NCI-H1105 (cell line): Measurements from ENCODE around the gene BHLHE41.

Experiments used
- DNase-seq: peaks from one replicate; lab custom pipeline; 2025; lab: John Stamatoyannopoulos, UW

Gene BHLHE41

GRCh38 chr12:26124446-26125399, at the start of gene BHLHE41:
TSS of gene BHLHE41 (minus strand) at chr12:26125037. CDS start at chr12:26124779, 258 bp downstream.
- peak; percentile 46 for DNase-seq

GRCh38 chr12:26172946-26173552, 48.2 kb upstream of the BHLHE41 start:
- DNase-seq, result no peak

GRCh38 chr12:26172539-26172938, 47.7 kb upstream of the BHLHE41 start:
- no peak for DNase-seq

GRCh38 chr12:26172013-26172412, 47.2 kb upstream of the BHLHE41 start:
- no peak for DNase-seq

- DNase-seq, result no peak
Observed at GRCh38 chr12:26164118-26164517, 39.3 kb upstream of the BHLHE41 start.

- DNase-seq, result no peak
Observed at GRCh38 chr12:26162905-26163304, 38.1 kb upstream of the BHLHE41 start.

GRCh38 chr12:26162174-26162573, 37.3 kb upstream of the BHLHE41 start:
- DNase-seq, result no peak

- DNase-seq, result no peak
Observed at GRCh38 chr12:26158078-26158764, 33.4 kb upstream of the BHLHE41 start.

GRCh38 chr12:26157001-26157400, 32.2 kb upstream of the BHLHE41 start:
- DNase-seq, result no peak

- DNase-seq, result no peak
Observed at GRCh38 chr12:26156201-26156871, 31.5 kb upstream of the BHLHE41 start.

- DNase-seq, result no peak
Observed at GRCh38 chr12:26153421-26154154, 28.8 kb upstream of the BHLHE41 start.

- DNase-seq, result no peak
Observed at GRCh38 chr12:26152507-26153102, 27.8 kb upstream of the BHLHE41 start.

GRCh38 chr12:26150736-26151450, 26.1 kb upstream of the BHLHE41 start:
- no peak for DNase-seq

- DNase-seq, result no peak
Observed at GRCh38 chr12:26149968-26150500, 25.2 kb upstream of the BHLHE41 start.

GRCh38 chr12:26148291-26148690, 23.5 kb upstream of the BHLHE41 start:
- no peak for DNase-seq

GRCh38 chr12:26143291-26143690, 18.5 kb upstream of the BHLHE41 start:
- no peak for DNase-seq

GRCh38 chr12:26138860-26139259, 14.0 kb upstream of the BHLHE41 start:
- no peak for DNase-seq

- no peak for DNase-seq
Observed at GRCh38 chr12:26136688-26137087, 11.9 kb upstream of the BHLHE41 start.

GRCh38 chr12:26135571-26135970, 10.7 kb upstream of the BHLHE41 start:
- DNase-seq, result no peak

GRCh38 chr12:26135010-26135420, 10.2 kb upstream of the BHLHE41 start:
- peak; percentile 14 for DNase-seq
